ENCODE results near the gene PTPRN2. TPM values are rescaled to one million over a fixed set of nuclear protein-coding genes. Genes with fewer than 3 reads are reported as not detected.

Gene PTPRN2
- total RNA-seq, 1 experiment from 2014 or later: not detected

- Histone ChIP-seq H2AFZ (no peak overlapping the region), H3K27me3 (ENCODE audit: insufficient read depth, low read depth) (peaks cover 25% of the 10 kb centered on the region), H3K4me2 (no peak overlapping the region), H3K4me3 (no peak overlapping the region), H3K9me2 (ENCODE audit: insufficient read depth) (no peaks in the 10 kb centered on the region), H3K4me1 (replicated peaks; ENCODE audit: insufficient read depth) (no peaks in the 10 kb centered on the region), H3K27ac (no peak overlapping the region), H3K79me2 (ENCODE audit: low read depth) (no peaks in the 10 kb centered on the region), H3K9me3 (ENCODE audit: insufficient read depth, low read depth) (peaks cover 17% of the 10 kb centered on the region; the same call in 1 of the 2 replicates), H3F3A (ENCODE audit: insufficient read depth, low read depth) (peaks cover 21% of the 10 kb centered on the region), H4K20me1 (ENCODE audit: insufficient read depth) (no peaks in the 10 kb centered on the region), H3K36me3 (ENCODE audit: low read depth) (no peaks in the 10 kb centered on the region)
- intact Hi-C loops (cut with micrococcal nuclease; ENCODE audit: unreplicated experiment): no loop called here
- ChIA-PET CTCF (no interaction called here), POLR2A (ENCODE audit: unreplicated experiment) (interaction anchor here (0.5 kb wide), 1 partner anchor 36 kb away, joined by 7 read pairs; no protein-coding TSS in a partner anchor)
- BruUV-seq (replicated peaks): no TSS peak
- TF ChIP-seq EZH2 (IDR thresholded peaks at IDR 0.05; ENCODE audit: low read depth) (no peak), CTCF (conservative IDR thresholded peaks at IDR 0.05) (no peak)
- no peak for DNase-seq
These were observed 259.9 kb downstream of the PTPRN2 start for GRCh38 chr7:158327571-158328180.

GRCh38 chr7:158327012-158327411 lies 260.6 kb downstream of the PTPRN2 start:
- no peak overlapping the region for H2AFZ ChIP-seq
- no peak overlapping the region for H3K4me2 ChIP-seq
- H3K4me1 ChIP-seq (replicated peaks; ENCODE audit: insufficient read depth): no peaks in the 10 kb centered on the region
- no peaks in the 10 kb centered on the region for H3K79me2 ChIP-seq (ENCODE audit: low read depth)
- H3K27me3 ChIP-seq (ENCODE audit: insufficient read depth, low read depth): peaks cover 32% of the 10 kb centered on the region
- H4K20me1 ChIP-seq (ENCODE audit: insufficient read depth): no peaks in the 10 kb centered on the region
- peaks cover 11% of the 10 kb centered on the region; the same call in 1 of the 2 replicates for H3K9me3 ChIP-seq (ENCODE audit: insufficient read depth, low read depth)
- no peak overlapping the region for H3K27ac ChIP-seq
- H3K4me3 ChIP-seq: no peak overlapping the region
- intact Hi-C loops (cut with micrococcal nuclease; ENCODE audit: unreplicated experiment): no loop called here
- ChIA-PET CTCF (no interaction called here), POLR2A (ENCODE audit: unreplicated experiment) (no interaction called here)
- BruUV-seq (replicated peaks): no TSS peak
- no peak for DNase-seq
- peaks cover 14% of the 10 kb centered on the region; the same call in 1 of the 2 replicates for H3F3A ChIP-seq (ENCODE audit: insufficient read depth, low read depth)
- H3K9me2 ChIP-seq (ENCODE audit: insufficient read depth): no peaks in the 10 kb centered on the region
- no peaks in the 10 kb centered on the region for H3K36me3 ChIP-seq (ENCODE audit: low read depth)
- no peak for TF ChIP-seq EZH2 (IDR thresholded peaks at IDR 0.05; ENCODE audit: low read depth)
- no peak for TF ChIP-seq CTCF (conservative IDR thresholded peaks at IDR 0.05)

- Histone ChIP-seq H3K36me3 (ENCODE audit: low read depth) (no peaks in the 10 kb centered on the region), H3K27me3 (ENCODE audit: insufficient read depth, low read depth) (peaks cover 44% of the 10 kb centered on the region), H3K4me1 (replicated peaks; ENCODE audit: insufficient read depth) (no peaks in the 10 kb centered on the region), H3K27ac (no peak overlapping the region), H4K20me1 (ENCODE audit: insufficient read depth) (no peaks in the 10 kb centered on the region), H3K4me3 (no peak overlapping the region), H3F3A (ENCODE audit: insufficient read depth, low read depth) (peaks cover 14% of the 10 kb centered on the region; the same call in 1 of the 2 replicates), H3K9me3 (ENCODE audit: insufficient read depth, low read depth) (peaks cover 11% of the 10 kb centered on the region; the same call in 1 of the 2 replicates), H3K4me2 (no peak overlapping the region), H3K79me2 (ENCODE audit: low read depth) (no peaks in the 10 kb centered on the region), H3K9me2 (ENCODE audit: insufficient read depth) (no peaks in the 10 kb centered on the region), H2AFZ (no peak overlapping the region)
- DNase-seq: no peak
- TF ChIP-seq EZH2 (IDR thresholded peaks at IDR 0.05; ENCODE audit: low read depth): no peak
- no peak for TF ChIP-seq CTCF (conservative IDR thresholded peaks at IDR 0.05)
- CTCF ChIA-PET: no interaction called here
- POLR2A ChIA-PET (ENCODE audit: unreplicated experiment): no interaction called here
- BruUV-seq (replicated peaks): no TSS peak
- intact Hi-C loops (cut with micrococcal nuclease; ENCODE audit: unreplicated experiment): no loop called here
These were observed 261.9 kb downstream of the PTPRN2 start for GRCh38 chr7:158325530-158326381.

All from PC-9 (cell line).